ENCODE results near the gene BTBD9.

BTBD9 gene

GRCh38 chr6:38503960-38504682 lies 135.6 kb downstream of the BTBD9 start:
- Histone ChIP-seq H3K27me3 (ENCODE audit: control insufficient read depth, insufficient read depth, low read length) (no peaks in the 10 kb centered on the region), H3K36me3 (ENCODE audit: control insufficient read depth, insufficient read depth, low read length) (no peaks in the 10 kb centered on the region), H3K79me2 (no peaks in the 10 kb centered on the region), H3K4me2 (ENCODE audit: low read length) (no peak overlapping the region), H3K9me3 (ENCODE audit: control insufficient read depth, low read length) (no peaks in the 10 kb centered on the region), H3K4me3 (ENCODE audit: low read depth, low read length) (no peak overlapping the region), H3K9ac (no peak overlapping the region), H3K27ac (no peak overlapping the region), H2AFZ (no peak overlapping the region), H3K4me1 (peaks cover 18% of the 10 kb centered on the region)
- TF ChIP-seq, protein P1, sequence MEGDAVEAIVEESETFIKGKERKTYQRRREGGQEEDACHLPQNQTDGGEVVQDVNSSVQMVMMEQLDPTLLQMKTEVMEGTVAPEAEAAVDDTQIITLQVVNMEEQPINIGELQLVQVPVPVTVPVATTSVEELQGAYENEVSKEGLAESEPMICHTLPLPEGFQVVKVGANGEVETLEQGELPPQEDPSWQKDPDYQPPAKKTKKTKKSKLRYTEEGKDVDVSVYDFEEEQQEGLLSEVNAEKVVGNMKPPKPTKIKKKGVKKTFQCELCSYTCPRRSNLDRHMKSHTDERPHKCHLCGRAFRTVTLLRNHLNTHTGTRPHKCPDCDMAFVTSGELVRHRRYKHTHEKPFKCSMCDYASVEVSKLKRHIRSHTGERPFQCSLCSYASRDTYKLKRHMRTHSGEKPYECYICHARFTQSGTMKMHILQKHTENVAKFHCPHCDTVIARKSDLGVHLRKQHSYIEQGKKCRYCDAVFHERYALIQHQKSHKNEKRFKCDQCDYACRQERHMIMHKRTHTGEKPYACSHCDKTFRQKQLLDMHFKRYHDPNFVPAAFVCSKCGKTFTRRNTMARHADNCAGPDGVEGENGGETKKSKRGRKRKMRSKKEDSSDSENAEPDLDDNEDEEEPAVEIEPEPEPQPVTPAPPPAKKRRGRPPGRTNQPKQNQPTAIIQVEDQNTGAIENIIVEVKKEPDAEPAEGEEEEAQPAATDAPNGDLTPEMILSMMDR (IDR thresholded peaks at IDR 0.05), result no peak

DNA sequence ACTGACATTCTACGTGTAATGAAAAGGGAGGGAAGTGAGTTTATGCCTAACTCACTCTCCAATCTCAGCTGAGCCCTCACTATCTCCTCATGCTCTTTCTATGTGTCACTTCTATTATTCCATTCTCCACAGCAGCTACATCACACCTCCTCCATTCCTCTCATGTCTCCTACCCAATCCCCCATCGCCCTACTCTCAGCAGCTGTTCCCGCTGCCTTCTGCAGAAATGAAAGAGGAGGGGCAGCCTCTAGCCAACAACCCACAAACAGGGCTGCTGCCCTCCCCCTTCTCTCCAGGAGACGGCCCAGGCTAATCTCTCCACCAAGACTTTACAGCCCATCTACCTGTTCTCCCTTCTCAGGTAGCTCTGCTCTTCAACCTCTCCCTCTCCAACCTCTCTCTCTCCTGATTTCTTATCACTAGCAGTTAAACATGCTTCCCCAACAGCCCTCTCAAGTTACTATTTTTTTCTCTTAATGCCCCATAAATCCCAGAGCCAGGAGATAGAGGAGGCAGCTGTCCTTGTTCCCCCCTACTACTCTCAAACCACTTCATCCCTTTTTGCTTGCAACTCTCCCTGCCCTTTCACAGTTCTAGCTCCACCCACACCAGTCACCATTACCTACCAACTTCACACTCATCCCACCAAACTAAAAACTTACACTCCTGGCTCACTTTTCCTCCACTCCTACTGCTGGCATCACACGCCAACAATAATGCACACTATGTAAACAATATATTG lies 136.5 kb downstream of the BTBD9 start:
- TF ChIP-seq, protein P1 (IDR thresholded peaks at IDR 0.05), result no peak
- no peaks in the 10 kb centered on the region for H3K79me2 ChIP-seq

GRCh38 chr6:38502423-38502822 lies 137.3 kb downstream of the BTBD9 start:
- TF ChIP-seq, protein P1 (IDR thresholded peaks at IDR 0.05), result no peak
- peaks cover 17% of the 10 kb centered on the region for H3K4me1 ChIP-seq
- no peak overlapping the region for H3K4me3 ChIP-seq (ENCODE audit: low read depth, low read length)
- H3K9ac ChIP-seq, result no peak overlapping the region
- H3K36me3 ChIP-seq (ENCODE audit: control insufficient read depth, insufficient read depth, low read length), result no peaks in the 10 kb centered on the region
- no peaks in the 10 kb centered on the region for H3K27me3 ChIP-seq (ENCODE audit: control insufficient read depth, insufficient read depth, low read length)
- no peak overlapping the region for H2AFZ ChIP-seq
- H3K79me2 ChIP-seq, result no peaks in the 10 kb centered on the region
- H3K4me2 ChIP-seq (ENCODE audit: low read length), result no peak overlapping the region
- H3K27ac ChIP-seq, result no peak overlapping the region
- H3K9me3 ChIP-seq (ENCODE audit: control insufficient read depth, low read length), result no peaks in the 10 kb centered on the region

More for the DNA sequence above, 136.5 kb downstream of the BTBD9 start:
- Histone ChIP-seq H3K36me3 (ENCODE audit: control insufficient read depth, insufficient read depth, low read length) (no peaks in the 10 kb centered on the region), H3K9me3 (ENCODE audit: control insufficient read depth, low read length) (no peaks in the 10 kb centered on the region), H2AFZ (no peak overlapping the region), H3K4me2 (ENCODE audit: low read length) (no peak overlapping the region), H3K4me3 (ENCODE audit: low read depth, low read length) (no peak overlapping the region), H3K4me1 (peaks cover 18% of the 10 kb centered on the region), H3K27ac (no peak overlapping the region), H3K9ac (no peak overlapping the region), H3K27me3 (ENCODE audit: control insufficient read depth, insufficient read depth, low read length) (no peaks in the 10 kb centered on the region)

DNA sequence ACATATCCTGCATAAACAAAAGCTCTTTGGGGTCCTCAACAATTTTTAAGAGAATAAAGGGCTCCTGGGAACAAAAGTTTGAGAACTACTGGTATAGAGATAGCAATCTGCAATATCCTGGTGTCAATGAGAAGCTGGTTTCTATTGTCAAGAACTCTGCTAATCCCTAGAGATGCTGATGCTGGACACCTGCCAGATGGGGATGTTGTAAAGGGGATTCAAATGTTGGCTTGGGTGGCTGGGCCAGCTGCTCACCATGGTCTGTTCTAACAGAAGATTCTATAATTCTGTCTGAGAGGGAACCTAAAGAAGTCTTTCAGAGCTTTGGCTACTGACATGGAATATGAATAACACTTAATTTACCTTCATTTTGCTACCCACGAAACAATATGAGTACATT lies 137.8 kb downstream of the BTBD9 start:
- no peaks in the 10 kb centered on the region for H3K36me3 ChIP-seq (ENCODE audit: control insufficient read depth, insufficient read depth, low read length)

More for the DNA sequence above, 137.8 kb downstream of the BTBD9 start:
- Histone ChIP-seq H3K4me2 (ENCODE audit: low read length) (no peak overlapping the region), H3K4me3 (ENCODE audit: low read depth, low read length) (no peak overlapping the region), H3K27me3 (ENCODE audit: control insufficient read depth, insufficient read depth, low read length) (no peaks in the 10 kb centered on the region), H3K79me2 (no peaks in the 10 kb centered on the region), H2AFZ (no peak overlapping the region), H3K4me1 (peaks cover 12% of the 10 kb centered on the region), H3K9ac (no peak overlapping the region), H3K9me3 (ENCODE audit: control insufficient read depth, low read length) (no peaks in the 10 kb centered on the region), H3K27ac (no peak overlapping the region)
- TF ChIP-seq, protein P1 (IDR thresholded peaks at IDR 0.05), result no peak

Data from parathyroid adenoma (tissue), 2 donors.